ENCODE results near the gene RTKN2. TPM values are rescaled to one million over a fixed set of nuclear protein-coding genes. Genes with fewer than 3 reads are reported as not detected.

The RTKN2 gene
- polyA plus RNA-seq, 1 donor from 2014 or later: 4.7 TPM

- H3K27me3 ChIP-seq (ENCODE audit: insufficient read depth, low read depth, low read length): no peaks in the 10 kb centered on the region
- no peak overlapping the region for H3K27ac ChIP-seq (ENCODE audit: low read length)
- H3K9ac ChIP-seq (ENCODE audit: low read length): no peak overlapping the region
- H3K9me3 ChIP-seq (ENCODE audit: low read length): no peaks in the 10 kb centered on the region
- H3K4me3 ChIP-seq (ENCODE audit: low read length): no peak overlapping the region
- H3F3A ChIP-seq (ENCODE audit: insufficient read depth, low read length, poor library complexity, severe bottlenecking): no peaks in the 10 kb centered on the region
- TF ChIP-seq SMC3 (conservative IDR thresholded peaks at IDR 0.05; ENCODE audit: poor library complexity): no peak
- TF ChIP-seq EP300 (conservative IDR thresholded peaks at IDR 0.05; ENCODE audit: poor library complexity, severe bottlenecking): no peak
- TF ChIP-seq, protein P1, sequence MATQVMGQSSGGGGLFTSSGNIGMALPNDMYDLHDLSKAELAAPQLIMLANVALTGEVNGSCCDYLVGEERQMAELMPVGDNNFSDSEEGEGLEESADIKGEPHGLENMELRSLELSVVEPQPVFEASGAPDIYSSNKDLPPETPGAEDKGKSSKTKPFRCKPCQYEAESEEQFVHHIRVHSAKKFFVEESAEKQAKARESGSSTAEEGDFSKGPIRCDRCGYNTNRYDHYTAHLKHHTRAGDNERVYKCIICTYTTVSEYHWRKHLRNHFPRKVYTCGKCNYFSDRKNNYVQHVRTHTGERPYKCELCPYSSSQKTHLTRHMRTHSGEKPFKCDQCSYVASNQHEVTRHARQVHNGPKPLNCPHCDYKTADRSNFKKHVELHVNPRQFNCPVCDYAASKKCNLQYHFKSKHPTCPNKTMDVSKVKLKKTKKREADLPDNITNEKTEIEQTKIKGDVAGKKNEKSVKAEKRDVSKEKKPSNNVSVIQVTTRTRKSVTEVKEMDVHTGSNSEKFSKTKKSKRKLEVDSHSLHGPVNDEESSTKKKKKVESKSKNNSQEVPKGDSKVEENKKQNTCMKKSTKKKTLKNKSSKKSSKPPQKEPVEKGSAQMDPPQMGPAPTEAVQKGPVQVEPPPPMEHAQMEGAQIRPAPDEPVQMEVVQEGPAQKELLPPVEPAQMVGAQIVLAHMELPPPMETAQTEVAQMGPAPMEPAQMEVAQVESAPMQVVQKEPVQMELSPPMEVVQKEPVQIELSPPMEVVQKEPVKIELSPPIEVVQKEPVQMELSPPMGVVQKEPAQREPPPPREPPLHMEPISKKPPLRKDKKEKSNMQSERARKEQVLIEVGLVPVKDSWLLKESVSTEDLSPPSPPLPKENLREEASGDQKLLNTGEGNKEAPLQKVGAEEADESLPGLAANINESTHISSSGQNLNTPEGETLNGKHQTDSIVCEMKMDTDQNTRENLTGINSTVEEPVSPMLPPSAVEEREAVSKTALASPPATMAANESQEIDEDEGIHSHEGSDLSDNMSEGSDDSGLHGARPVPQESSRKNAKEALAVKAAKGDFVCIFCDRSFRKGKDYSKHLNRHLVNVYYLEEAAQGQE (IDR thresholded peaks at IDR 0.05; ENCODE audit: borderline replicate concordance): no peak
- TF ChIP-seq EZH2 (IDR thresholded peaks at IDR 0.05; ENCODE audit: borderline replicate concordance, insufficient read depth, low read length, poor library complexity, severe bottlenecking): no peak
- no peak for TF ChIP-seq RAD21 (conservative IDR thresholded peaks at IDR 0.05)
- TF ChIP-seq TAF1 (IDR thresholded peaks at IDR 0.05; ENCODE audit: low read depth): no peak
- TF ChIP-seq MXI1 (conservative IDR thresholded peaks at IDR 0.05; ENCODE audit: poor library complexity, severe bottlenecking): no peak
- no peak for TF ChIP-seq POLR2AphosphoS5 (IDR thresholded peaks at IDR 0.05)
- TF ChIP-seq CTCF (IDR thresholded peaks at IDR 0.05; ENCODE audit: poor library complexity, severe bottlenecking): no peak
- H4K20me1 ChIP-seq (ENCODE audit: insufficient read depth): no peaks in the 10 kb centered on the region
- H3K9me2 ChIP-seq (ENCODE audit: insufficient read depth, low read length): no peaks in the 10 kb centered on the region
- no peak overlapping the region for H3K4me2 ChIP-seq (ENCODE audit: low read length)
- H2AFZ ChIP-seq (ENCODE audit: low read depth, low read length): no peak overlapping the region
- no peaks in the 10 kb centered on the region for H3K79me2 ChIP-seq (replicated peaks; ENCODE audit: insufficient read depth, low read length)
- no peaks in the 10 kb centered on the region for H3K36me3 ChIP-seq (ENCODE audit: insufficient read depth, low read length)
These were observed 115.5 kb downstream of the RTKN2 start for GRCh38 chr10:62153191-62153590.

DNA sequence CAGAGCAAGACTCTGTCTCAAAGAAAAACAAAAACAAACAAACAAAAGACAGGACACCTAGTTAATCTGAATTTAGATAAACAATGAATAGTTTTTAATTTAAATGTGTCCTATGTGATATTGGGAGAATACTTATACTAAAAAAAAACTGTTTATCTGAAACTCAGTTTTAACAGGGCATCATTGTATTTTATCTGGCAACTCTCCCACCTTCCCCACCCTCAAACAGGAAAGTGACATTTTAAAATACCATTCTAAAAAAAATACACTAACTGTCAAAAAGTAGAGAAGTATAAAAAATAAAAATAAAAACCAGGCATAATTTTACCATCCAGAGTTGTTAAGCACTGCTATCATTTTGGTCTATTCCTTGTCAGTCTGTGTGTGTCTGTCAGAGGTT lies 119.0 kb downstream of the RTKN2 start:
- Histone ChIP-seq H3K9me2 (ENCODE audit: insufficient read depth, low read length) (no peaks in the 10 kb centered on the region), H2AFZ (ENCODE audit: low read depth, low read length) (no peak overlapping the region), H3K4me2 (ENCODE audit: low read length) (no peak overlapping the region), H3K27ac (ENCODE audit: low read length) (no peak overlapping the region), H3K4me3 (ENCODE audit: low read length) (no peak overlapping the region), H3K79me2 (replicated peaks; ENCODE audit: insufficient read depth, low read length) (no peaks in the 10 kb centered on the region), H3K9me3 (ENCODE audit: low read length) (no peaks in the 10 kb centered on the region), H3K9ac (ENCODE audit: low read length) (no peak overlapping the region), H3K27me3 (ENCODE audit: insufficient read depth, low read depth, low read length) (no peaks in the 10 kb centered on the region), H4K20me1 (ENCODE audit: insufficient read depth) (no peaks in the 10 kb centered on the region), H3K36me3 (ENCODE audit: insufficient read depth, low read length) (no peaks in the 10 kb centered on the region), H3F3A (ENCODE audit: insufficient read depth, low read length, poor library complexity, severe bottlenecking) (no peaks in the 10 kb centered on the region)
- TF ChIP-seq TAF1 (IDR thresholded peaks at IDR 0.05; ENCODE audit: low read depth) (no peak), EP300 (conservative IDR thresholded peaks at IDR 0.05; ENCODE audit: poor library complexity, severe bottlenecking) (no peak), EZH2 (IDR thresholded peaks at IDR 0.05; ENCODE audit: borderline replicate concordance, insufficient read depth, low read length, poor library complexity, severe bottlenecking) (no peak), CTCF (IDR thresholded peaks at IDR 0.05; ENCODE audit: poor library complexity, severe bottlenecking) (no peak), SMC3 (conservative IDR thresholded peaks at IDR 0.05; ENCODE audit: poor library complexity) (no peak), RAD21 (conservative IDR thresholded peaks at IDR 0.05) (no peak), POLR2AphosphoS5 (IDR thresholded peaks at IDR 0.05) (no peak), MXI1 (conservative IDR thresholded peaks at IDR 0.05; ENCODE audit: poor library complexity, severe bottlenecking) (no peak)
- TF ChIP-seq, protein P1 (IDR thresholded peaks at IDR 0.05; ENCODE audit: borderline replicate concordance): no peak

Data from neural cell (in vitro differentiated cells).